ENCODE results near the gene SLC6A13.

The SLC6A13 gene

GRCh38 chr12:293199-293598 is 30.6 kb upstream of the SLC6A13 start:
- no peak for DNase-seq (ENCODE audit: low read depth)
- TF ChIP-seq CTCF (conservative IDR thresholded peaks at IDR 0.05; ENCODE audit: low read depth, low read length): no peak

GRCh38 chr12:292186-292585 is 29.6 kb upstream of the SLC6A13 start:
- H3K4me3 ChIP-seq (ENCODE audit: low read depth, low read length): no peak overlapping the region
- no peak for TF ChIP-seq CTCF (conservative IDR thresholded peaks at IDR 0.05; ENCODE audit: low read depth, low read length)
- DNase-seq (ENCODE audit: low read depth): no peak

More at GRCh38 chr12:293199-293598, 30.6 kb upstream of the SLC6A13 start:
- no peak overlapping the region for H3K4me3 ChIP-seq (ENCODE audit: low read depth, low read length)

GRCh38 chr12:291153-291723 is 28.6 kb upstream of the SLC6A13 start:
- no peak for TF ChIP-seq CTCF (conservative IDR thresholded peaks at IDR 0.05; ENCODE audit: low read depth, low read length)
- DNase-seq (ENCODE audit: low read depth): no peak
- H3K4me3 ChIP-seq (ENCODE audit: low read depth, low read length): no peak overlapping the region

GRCh38 chr12:288687-289086 is 26.1 kb upstream of the SLC6A13 start:
- peak; percentile 72 for DNase-seq (ENCODE audit: low read depth)
- TF ChIP-seq CTCF (conservative IDR thresholded peaks at IDR 0.05; ENCODE audit: low read depth, low read length): no peak
- no peak overlapping the region for H3K4me3 ChIP-seq (ENCODE audit: low read depth, low read length)

- no peak overlapping the region for H3K4me3 ChIP-seq (ENCODE audit: low read depth, low read length)
- no peak for TF ChIP-seq CTCF (conservative IDR thresholded peaks at IDR 0.05; ENCODE audit: low read depth, low read length)
- no peak for DNase-seq (ENCODE audit: low read depth)
These were observed 24.1 kb upstream of the SLC6A13 start for GRCh38 chr12:286531-287300.

GRCh38 chr12:278046-278445 is 15.4 kb upstream of the SLC6A13 start:
- no peak for TF ChIP-seq CTCF (conservative IDR thresholded peaks at IDR 0.05; ENCODE audit: low read depth, low read length)
- DNase-seq (ENCODE audit: low read depth): no peak
- H3K4me3 ChIP-seq (ENCODE audit: low read depth, low read length): no peak overlapping the region

GRCh38 chr12:275812-276211 is 13.2 kb upstream of the SLC6A13 start:
- TF ChIP-seq CTCF (conservative IDR thresholded peaks at IDR 0.05; ENCODE audit: low read depth, low read length): no peak
- no peak for DNase-seq (ENCODE audit: low read depth)
- no peak overlapping the region for H3K4me3 ChIP-seq (ENCODE audit: low read depth, low read length)
